22Rv1 (cell line): ENCODE results near the gene C1orf52.

Source experiments
- CTCF ChIP-seq: fragments of 450-650 bp; IDR thresholded peaks from 2 replicates; pipeline ENCODE4 v1.5.1; 2017; ENCODE audit warnings: mild to moderate bottlenecking
- ZFX ChIP-seq: fragments of 450-650 bp; IDR thresholded peaks from 2 replicates; pipeline ENCODE4 v1.6.1; 2017; ENCODE audit warnings: antibody characterized with exemption, borderline replicate concordance

GRCh38 chr1:85208488-85208887, 51.0 kb downstream of the C1orf52 start:
- TF ChIP-seq CTCF (no peak), ZFX (no peak)
